Calu3 (cell line): ENCODE measurements around the gene INHBC. TPM values are rescaled to one million over a fixed set of nuclear protein-coding genes. Genes with fewer than 3 reads are reported as not detected.

ENCODE experiments used
- BruUV-seq: library from RNA; stranded (reverse); fragments of 400-500 nt; replicated peaks from 2 replicates; lab custom pipeline; 2021; lab: Mats Ljungman, UMichigan
- CTCF ChIA-PET: fragments of 300-600 bp; sonication (Branson Sonifier 250); formaldehyde crosslinking; loops from one replicate; lab custom pipeline; 2022; ENCODE audit warnings: antibody characterized with exemption; lab: Charles Lee
- DNase-seq: peaks from one replicate; pipeline ENCODE4 v3.0.0; 2022
- H3K27ac Mint-ChIP-seq: one replicate; pipeline ENCODE4 v1.8.0; 2022; ENCODE audit warnings: mixed read lengths; ENCODE audit not compliant: unreplicated experiment
- H3K27me3 Mint-ChIP-seq: one replicate; pipeline ENCODE4 v1.8.0; 2022; ENCODE audit warnings: mixed read lengths; ENCODE audit not compliant: unreplicated experiment
- H3K36me3 Mint-ChIP-seq: one replicate; pipeline ENCODE4 v1.8.0; 2022; ENCODE audit warnings: mild to moderate bottlenecking, moderate library complexity, mixed read lengths; ENCODE audit not compliant: insufficient read depth, unreplicated experiment
- H3K4me1 Mint-ChIP-seq: one replicate; pipeline ENCODE4 v1.8.0; 2022; ENCODE audit warnings: mild to moderate bottlenecking, low read depth, mixed read lengths; ENCODE audit not compliant: unreplicated experiment
- H3K4me3 Mint-ChIP-seq: one replicate; pipeline ENCODE4 v1.8.0; 2022; ENCODE audit warnings: mild to moderate bottlenecking, low read depth, moderate library complexity, mixed read lengths; ENCODE audit not compliant: unreplicated experiment
- H3K9me3 Mint-ChIP-seq: one replicate; pipeline ENCODE4 v1.8.0; 2022; ENCODE audit warnings: low read depth, mixed read lengths; ENCODE audit not compliant: unreplicated experiment
- CTCF ChIP-seq: fragments of 200-600 bp; IDR thresholded peaks from one replicate; pipeline ENCODE4 v1.8.0; 2022; ENCODE audit warnings: antibody characterized with exemption; ENCODE audit not compliant: unreplicated experiment
- intact Hi-C: fragments of 100-400 bp; cut with micrococcal nuclease; formaldehyde crosslinking; loops from one replicate; pipeline ENCODE4 v1.10.0; 2022; ENCODE audit not compliant: unreplicated experiment
- total RNA-seq: library from RNA; stranded (reverse); gene quantifications from 2 replicates; pipeline ENCODE4 v1.2.3, GENCODE V29; 2022

The INHBC gene
- total RNA-seq, 1 experiment from 2014 or later = not detected

- BruUV-seq = no TSS peak
- peaks cover 30% of the 10 kb centered on the region for H3K27me3 Mint-ChIP-seq
- no peak for TF ChIP-seq CTCF
- peak overlapping the region; percentile 96 for H3K27ac Mint-ChIP-seq
- H3K4me1 Mint-ChIP-seq = peaks cover 46% of the 10 kb centered on the region
- peaks cover 29% of the 10 kb centered on the region for H3K36me3 Mint-ChIP-seq
- intact Hi-C loops = loop anchor here (5.0 to 10.0 kb wide), 2 partner anchors 168 to 245 kb away; no protein-coding TSS in a partner anchor
- CTCF ChIA-PET = no interaction called here
- H3K9me3 Mint-ChIP-seq = no peaks in the 10 kb centered on the region
- DNase-seq = no peak
- no peak overlapping the region for H3K4me3 Mint-ChIP-seq
These were observed 22.3 kb downstream of the INHBC start for GRCh38 chr12:57456737-57457490.

GRCh38 chr12:57458665-57459054 lies 24.1 kb downstream of the INHBC start:
- Mint-ChIP-seq H3K36me3 (peaks cover 35% of the 10 kb centered on the region), H3K27me3 (peaks cover 41% of the 10 kb centered on the region), H3K27ac (peak overlapping the region; percentile 96), H3K4me3 (peak overlapping the region; percentile 74), H3K9me3 (no peaks in the 10 kb centered on the region), H3K4me1 (peaks cover 56% of the 10 kb centered on the region)
- DNase-seq = no peak
- CTCF ChIA-PET = interaction anchor here (0.9 to 3.6 kb wide), 12 partner anchors 8 to 245 kb away, joined by 3 to 13 read pairs (median 5); partner anchors contain the start of genes MARS1 and SHMT2
- intact Hi-C loops = loop anchor here (5.0 to 10.0 kb wide), 2 partner anchors 166 to 246 kb away; no protein-coding TSS in a partner anchor
- BruUV-seq = TSS peak; percentile 95
- TF ChIP-seq CTCF = no peak

- no TSS peak for BruUV-seq
- intact Hi-C loops = loop anchor here (5.0 to 10.0 kb wide), 2 partner anchors 166 to 247 kb away; no protein-coding TSS in a partner anchor
- DNase-seq = peak; percentile 96
- peak; percentile 95 for TF ChIP-seq CTCF
- CTCF ChIA-PET = interaction anchor here (0.9 to 3.6 kb wide), 11 partner anchors 9 to 246 kb away, joined by 3 to 13 read pairs (median 5); partner anchors contain the start of gene MARS1
- H3K4me3 Mint-ChIP-seq = peak overlapping the region; percentile 74
- H3K27me3 Mint-ChIP-seq = peaks cover 46% of the 10 kb centered on the region
- H3K9me3 Mint-ChIP-seq = no peaks in the 10 kb centered on the region
- peaks cover 56% of the 10 kb centered on the region for H3K4me1 Mint-ChIP-seq
- peaks cover 35% of the 10 kb centered on the region for H3K36me3 Mint-ChIP-seq
- H3K27ac Mint-ChIP-seq = peak overlapping the region; percentile 96
These were observed 24.6 kb downstream of the INHBC start for GRCh38 chr12:57459055-57459749.

GRCh38 chr12:57459750-57460467 lies 25.3 kb downstream of the INHBC start, which contains the start of gene GLI1:
Gene GLI1, plus strand, starts transcription at chr12:57459785. Its CDS starts 3,907 bp downstream, at chr12:57463692.
- peak within 1 kb of the TSS; percentile 74 for H3K4me3 Mint-ChIP-seq
- intact Hi-C loops = loop anchor here (5.0 to 10.0 kb wide), 2 partner anchors 165 to 248 kb away; no protein-coding TSS in a partner anchor
- peaks cover 35% of the 10 kb centered on the region for H3K36me3 Mint-ChIP-seq
- no peak for TF ChIP-seq CTCF
- H3K4me1 Mint-ChIP-seq = peaks cover 56% of the 10 kb centered on the region
- peak within 1 kb of the TSS; percentile 96 for H3K27ac Mint-ChIP-seq
- no peak for DNase-seq
- peaks cover 53% of the 10 kb centered on the region for H3K27me3 Mint-ChIP-seq
- BruUV-seq = no TSS peak
- no peaks in the 10 kb centered on the region for H3K9me3 Mint-ChIP-seq
- CTCF ChIA-PET = interaction anchor here (0.9 to 3.6 kb wide), 7 partner anchors 11 to 246 kb away, joined by 3 to 13 read pairs (median 6); no protein-coding TSS in a partner anchor
